Psoas muscle (tissue), 8 donors: ENCODE results near the gene FNDC11. TPM values are rescaled to one million over a fixed set of nuclear protein-coding genes. Genes with fewer than 3 reads are reported as not detected.

Experiments used
- ATAC-seq, 4 donors: fragments of 200-7000 bp; cut with Tn5 transposase; one replicate each; pipeline ENCODE4 v1.9.1; 2020; ENCODE audit warnings: moderate library complexity in 3 of 4, mild to moderate bottlenecking in 2 of 4
- DNase-seq, 2 donors: peaks; one replicate each; pipeline ENCODE4 v3.0.0-alpha.2; 2020
- H3K27ac ChIP-seq: fragments of 200-600 bp; one replicate; pipeline ENCODE4 v1.8.0; 2022
- H3K27me3 ChIP-seq, 3 donors: fragments of 200-600 bp in 1 of 3; one replicate each; pipeline versions ENCODE4 v1.6.1 to v1.8.0; 2013 to 2022; ENCODE audit warnings: low read length in 2 of 3, mild to moderate bottlenecking in 2 of 3, moderate library complexity in 1 of 3; ENCODE audit not compliant: insufficient read depth in 3 of 3
- H3K36me3 ChIP-seq, 2 donors: fragments of 200-600 bp in 1 of 2; one replicate each; pipeline versions ENCODE4 v1.6.1 to v1.8.0; 2013 to 2022; ENCODE audit warnings: low read depth in 1 of 2, mild to moderate bottlenecking in 1 of 2, moderate library complexity in 1 of 2; ENCODE audit not compliant: insufficient read depth in 1 of 2
- H3K4me1 ChIP-seq: fragments of 200-600 bp; one replicate; pipeline ENCODE4 v1.8.0; 2022
- H3K4me3 ChIP-seq: fragments of 200-600 bp; one replicate; pipeline ENCODE4 v1.8.0; 2022; ENCODE audit warnings: mild to moderate bottlenecking
- H3K9me3 ChIP-seq: fragments of 200-600 bp; one replicate; pipeline ENCODE4 v1.8.0; 2022
- WGBS, 3 donors: extraction: QIAGEN DNeasy Blood & Tissue Kit; methylation state at CpG; one replicate each; pipeline versions ENCODE4 v1.1.6 to v1.1.7; 2013; 5-methylcytosine and 5-hydroxymethylcytosine counted together
- intact Hi-C, 2 donors: fragments of 100-400 bp; cut with DNase I; formaldehyde crosslinking; loops; one replicate each; pipeline versions ENCODE4 v1.11.0 to v1.14.2; 2022
- polyA plus RNA-seq, 3 donors: library from polyadenylated mRNA; stranded (reverse); fragments of 200-250 nt; gene quantifications; one replicate each; pipeline ENCODE4 v1.2.3, GENCODE V29; 2013
- total RNA-seq, 4 donors: library from RNA; stranded (reverse); fragmentation: NEBNext Ultra II Directional in 2 of 4; extraction: Animal tissue kit (Norgen Biotek cat#: 25700) in 2 of 4; gene quantifications; one replicate each; pipeline versions ENCODE4 v1.2.1 to v1.2.4, GENCODE V29; 2021 to 2023
- TF ChIP-seq, protein P1 (sequence below): fragments of 200-600 bp; IDR thresholded peaks from one replicate; pipeline ENCODE4 v1.8.0; 2022; ENCODE audit warnings: antibody characterized with exemption
- donor health status: healthy with polysubstance abuse.
- donor health status: DM: no; HTN: no; CAD: no; lungs with moderate emphysema.
- donor health status: Bipolar disorder and iron deficiency.
- donor health status: healthy.
- donor health status: DM: yes; HTN: yes; CAD: no.
- donor health status: DM: no; HTN: no; CAD: no.
- donor health status: DM: no; HTN: no; CAD: no.
- donor health status: DM: yes; HTN: yes; CAD: no.

FNDC11 gene
- total and polyA plus RNA-seq, 7 donors, result 0.07 to 0.14 (median 0.08) TPM; not detected in 4

- intact Hi-C loops, result no loop called here
- no peak overlapping the region for H3K27ac ChIP-seq
These were observed 31.7 kb upstream of the FNDC11 start for GRCh38 chr20:63522091-63522868.

DNA sequence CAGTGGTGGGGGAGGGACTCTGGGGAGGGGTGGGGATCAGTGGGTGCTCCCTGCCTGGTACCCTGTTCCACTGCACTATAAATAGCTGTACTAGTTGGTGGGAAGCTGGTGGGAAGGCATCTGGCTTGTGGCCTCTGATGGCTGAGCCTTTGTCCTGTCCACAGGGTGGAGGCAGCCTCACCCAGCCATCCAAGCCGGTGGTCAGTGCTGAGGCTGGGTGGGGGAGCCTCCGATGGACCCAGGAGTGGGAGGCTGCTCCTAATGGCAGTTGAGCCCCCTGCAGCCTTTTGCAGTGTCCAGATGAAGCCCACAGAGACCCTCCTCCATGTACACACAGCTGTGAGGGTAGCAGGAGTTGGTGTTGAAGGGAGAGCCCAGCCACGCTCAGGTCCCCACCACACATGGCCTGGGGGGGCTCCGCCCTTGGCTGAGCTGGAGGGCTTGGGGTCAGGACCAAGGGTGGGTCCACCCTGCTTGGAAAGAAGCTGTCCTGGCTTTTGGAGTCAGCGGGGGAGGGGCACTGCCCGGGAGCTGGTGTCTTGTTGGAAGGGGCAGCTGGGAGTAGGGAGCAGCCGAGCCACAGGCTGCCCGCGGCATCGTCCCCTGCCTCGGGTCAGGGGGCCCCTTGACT lies 30.9 kb upstream of the FNDC11 start:
- no peaks in the 10 kb centered on the region for H3K27me3 ChIP-seq
- no peak overlapping the region for H3K4me3 ChIP-seq
- peaks cover 0 to 10% of the 10 kb centered on the region in 2 donors for H3K36me3 ChIP-seq
- intact Hi-C loops, result no loop called here
- no peak overlapping the region for H3K27ac ChIP-seq
- H3K4me1 ChIP-seq, result peaks cover 19% of the 10 kb centered on the region
- no peaks in the 10 kb centered on the region for H3K9me3 ChIP-seq
- no peak for ATAC-seq
- peak; percentile 23 to 46 for DNase-seq
- TF ChIP-seq, protein P1, sequence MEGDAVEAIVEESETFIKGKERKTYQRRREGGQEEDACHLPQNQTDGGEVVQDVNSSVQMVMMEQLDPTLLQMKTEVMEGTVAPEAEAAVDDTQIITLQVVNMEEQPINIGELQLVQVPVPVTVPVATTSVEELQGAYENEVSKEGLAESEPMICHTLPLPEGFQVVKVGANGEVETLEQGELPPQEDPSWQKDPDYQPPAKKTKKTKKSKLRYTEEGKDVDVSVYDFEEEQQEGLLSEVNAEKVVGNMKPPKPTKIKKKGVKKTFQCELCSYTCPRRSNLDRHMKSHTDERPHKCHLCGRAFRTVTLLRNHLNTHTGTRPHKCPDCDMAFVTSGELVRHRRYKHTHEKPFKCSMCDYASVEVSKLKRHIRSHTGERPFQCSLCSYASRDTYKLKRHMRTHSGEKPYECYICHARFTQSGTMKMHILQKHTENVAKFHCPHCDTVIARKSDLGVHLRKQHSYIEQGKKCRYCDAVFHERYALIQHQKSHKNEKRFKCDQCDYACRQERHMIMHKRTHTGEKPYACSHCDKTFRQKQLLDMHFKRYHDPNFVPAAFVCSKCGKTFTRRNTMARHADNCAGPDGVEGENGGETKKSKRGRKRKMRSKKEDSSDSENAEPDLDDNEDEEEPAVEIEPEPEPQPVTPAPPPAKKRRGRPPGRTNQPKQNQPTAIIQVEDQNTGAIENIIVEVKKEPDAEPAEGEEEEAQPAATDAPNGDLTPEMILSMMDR, result no peak
- 92 to 100% (median 96%) methylated on average over 11 of the region's 11 CpGs for WGBS, 3 donors

More at GRCh38 chr20:63522091-63522868, 31.7 kb upstream of the FNDC11 start:
- no peak for ATAC-seq
- Histone ChIP-seq H3K9me3 (no peaks in the 10 kb centered on the region), H3K4me3 (no peak overlapping the region), H3K36me3 (peaks cover 0 to 12% of the 10 kb centered on the region in 2 donors), H3K27me3 (no peaks in the 10 kb centered on the region), H3K4me1 (peaks cover 19% of the 10 kb centered on the region)
- TF ChIP-seq, protein P1, result no peak
- WGBS, 3 donors, result 65 to 77% (median 73%) methylated on average over 12 to 13 of the region's 13 CpGs
- peak in 1 of 2 donors; percentile 53 for DNase-seq

DNA sequence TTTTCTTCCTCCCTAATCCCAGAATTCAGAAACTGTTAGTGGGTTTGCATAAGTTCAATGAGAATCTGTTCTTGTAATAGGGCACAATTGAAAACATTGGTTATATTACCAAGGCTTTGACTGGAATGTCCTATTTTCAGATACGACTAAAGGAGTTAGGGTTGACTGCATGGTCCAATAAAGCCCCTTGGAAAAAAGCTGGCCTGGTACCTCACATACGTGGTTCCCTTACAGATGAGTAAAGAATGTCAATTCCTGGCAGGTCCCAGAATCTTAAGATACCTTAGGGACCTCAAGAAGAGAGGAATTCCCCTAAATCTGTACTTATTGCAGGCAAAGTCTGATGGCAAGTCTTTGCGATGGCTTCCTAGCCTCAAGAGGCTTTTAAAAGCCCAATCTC lies 28.8 kb upstream of the FNDC11 start:
- intact Hi-C loops, result no loop called here
- DNase-seq (no peak), ATAC-seq (no peak)
- WGBS, 3 donors, result 48 to 52% (median 50%) methylated on average over 3 of the region's 3 CpGs
- Histone ChIP-seq H3K27ac (no peak overlapping the region), H3K9me3 (no peaks in the 10 kb centered on the region), H3K4me1 (peaks cover 14% of the 10 kb centered on the region), H3K4me3 (no peak overlapping the region), H3K27me3 (peaks cover 0 to 13% (median 3%) of the 10 kb centered on the region in 3 donors), H3K36me3 (peaks cover 0 to 10% of the 10 kb centered on the region in 2 donors)
- TF ChIP-seq, protein P1, result no peak

- TF ChIP-seq, protein P1, result no peak
- WGBS, 3 donors, result 22 to 32% (median 29%) methylated on average over 2 of the region's 2 CpGs
- no peak overlapping the region for H3K27ac ChIP-seq
- intact Hi-C loops, result no loop called here
- no peak for ATAC-seq
- peaks cover 0 to 20% (median 5%) of the 10 kb centered on the region in 3 donors for H3K27me3 ChIP-seq
- H3K4me3 ChIP-seq, result no peak overlapping the region
- peaks cover 14% of the 10 kb centered on the region for H3K4me1 ChIP-seq
- H3K36me3 ChIP-seq, result peaks cover 0 to 10% of the 10 kb centered on the region in 2 donors
- H3K9me3 ChIP-seq, result no peaks in the 10 kb centered on the region
- DNase-seq, result no peak
These were observed 28.0 kb upstream of the FNDC11 start for GRCh38 chr20:63525971-63526370.
